NCI-H748 treated with DMSO at 0.1 percent for 48 hours (cell line): ENCODE data around the gene HLF.

Experiments
- DNase-seq: peaks from one replicate; lab custom pipeline; 2025; lab: John Stamatoyannopoulos, UW

Gene HLF

DNA sequence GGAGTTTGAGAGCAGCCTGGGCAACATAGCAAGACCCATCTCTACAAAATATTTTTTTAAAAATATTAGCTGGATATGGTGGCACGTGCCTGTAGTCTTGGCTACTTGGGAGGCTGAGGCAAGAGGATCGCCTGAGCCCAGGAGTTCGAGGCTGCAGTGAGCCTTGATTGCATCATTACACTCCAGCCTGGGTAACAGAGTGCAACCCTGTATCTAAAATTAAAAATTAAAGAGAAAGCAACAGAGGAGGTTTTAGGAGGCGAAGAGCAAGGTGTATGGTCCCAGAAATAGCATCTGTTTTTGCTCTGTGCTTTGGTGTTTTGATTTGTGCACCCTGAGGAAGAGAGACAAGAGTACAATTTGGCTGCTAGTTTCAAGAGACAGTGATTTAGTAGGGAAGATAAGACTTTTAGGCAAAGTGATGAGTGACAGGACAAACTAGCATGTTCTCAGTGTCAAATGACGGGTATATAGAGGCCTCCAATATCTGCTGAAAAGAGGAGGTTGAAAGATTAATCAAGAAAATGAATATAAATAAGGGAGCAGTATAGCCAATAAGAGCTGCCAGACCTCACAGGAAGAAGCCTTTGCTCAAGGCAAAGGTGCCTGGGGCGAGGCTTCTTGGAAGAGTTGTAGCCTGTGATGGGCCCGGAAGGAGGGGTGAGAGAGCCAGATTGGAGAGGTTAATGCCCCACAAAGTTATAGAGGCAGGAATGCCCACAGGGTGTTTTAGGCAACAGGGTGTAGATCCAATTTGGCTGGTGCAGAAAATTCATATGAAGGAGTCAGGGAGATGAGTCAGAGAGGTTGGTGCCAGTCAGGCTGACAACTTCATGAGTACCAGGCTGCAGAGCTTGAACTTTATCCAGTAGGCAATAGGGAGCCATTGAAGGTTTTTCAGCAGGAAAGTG, 11.4 kb downstream of the HLF start:
- no peak for DNase-seq

DNA sequence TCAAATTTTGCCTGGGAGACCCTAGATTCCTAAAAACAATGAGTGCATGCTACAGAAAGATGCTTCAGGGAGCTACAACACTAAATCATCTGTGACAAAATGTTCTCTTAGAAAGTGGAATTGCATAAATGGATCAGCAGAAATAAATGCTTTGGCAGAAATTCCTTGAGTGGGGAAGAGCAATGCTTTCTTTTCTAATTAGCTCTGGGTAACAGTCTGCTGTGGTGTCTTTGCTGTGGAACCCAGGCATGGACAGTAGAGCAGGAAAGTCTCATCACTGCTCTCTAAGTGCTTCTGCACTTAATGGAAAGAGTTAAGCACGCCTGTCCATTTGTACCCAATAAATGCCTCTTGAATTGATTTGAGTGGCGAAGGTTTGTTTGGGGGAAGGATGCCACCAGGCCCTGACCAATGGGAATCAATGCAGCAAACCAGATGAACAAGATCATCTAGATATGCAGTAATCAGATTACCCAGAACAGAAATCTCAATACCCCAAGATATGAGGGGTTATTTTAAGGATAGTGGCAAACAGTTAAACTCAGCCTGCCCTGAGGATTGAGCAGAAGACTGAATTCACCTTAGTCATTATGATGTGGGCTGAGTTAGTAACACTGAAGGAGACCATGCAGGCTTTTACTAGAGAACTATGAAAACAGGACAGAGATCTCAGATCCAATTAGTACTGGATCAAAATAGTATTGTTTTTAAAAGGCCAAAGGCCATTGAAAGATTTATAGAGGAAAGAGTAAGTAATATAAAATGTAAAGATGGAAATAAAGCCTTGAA, 13.6 kb downstream of the HLF start:
- no peak for DNase-seq

DNA sequence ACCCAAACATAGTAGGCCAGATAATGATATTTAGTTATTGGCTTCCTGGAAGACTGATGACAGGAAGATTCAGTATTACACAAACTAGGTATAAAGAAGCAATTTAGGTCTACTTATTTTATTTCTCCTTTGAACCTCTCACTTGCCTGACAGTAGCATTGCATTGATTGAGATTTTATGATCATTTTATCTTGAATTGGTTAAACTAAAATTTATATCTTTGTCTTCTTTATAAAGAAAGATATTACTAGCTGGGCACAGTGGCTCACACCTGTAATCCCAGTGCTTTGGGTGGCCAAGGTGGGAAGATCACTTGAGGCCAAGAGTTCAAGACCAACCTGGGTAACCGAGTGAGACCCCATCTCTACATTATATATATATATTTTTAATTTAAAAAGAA, 14.4 kb downstream of the HLF start:
- DNase-seq, result no peak

DNA sequence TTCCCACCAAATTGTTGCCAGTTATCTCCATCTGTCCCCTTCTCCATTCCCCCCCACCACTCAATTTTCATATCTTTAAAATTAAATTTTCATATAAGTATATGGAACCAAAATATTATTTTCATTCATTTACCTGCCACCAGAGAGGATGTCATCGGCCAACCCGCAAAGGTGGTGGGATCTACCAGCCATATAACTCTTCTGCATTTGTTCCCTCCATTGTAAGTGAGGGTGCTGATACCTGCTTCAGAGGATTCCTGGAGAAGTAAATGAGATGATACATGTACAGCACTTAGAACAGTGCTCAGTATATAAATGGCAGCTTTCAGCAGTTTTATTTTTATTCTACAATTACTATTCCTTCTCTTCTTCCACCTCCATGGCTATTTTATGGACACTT, 15.0 kb downstream of the HLF start:
- no peak for DNase-seq

DNA sequence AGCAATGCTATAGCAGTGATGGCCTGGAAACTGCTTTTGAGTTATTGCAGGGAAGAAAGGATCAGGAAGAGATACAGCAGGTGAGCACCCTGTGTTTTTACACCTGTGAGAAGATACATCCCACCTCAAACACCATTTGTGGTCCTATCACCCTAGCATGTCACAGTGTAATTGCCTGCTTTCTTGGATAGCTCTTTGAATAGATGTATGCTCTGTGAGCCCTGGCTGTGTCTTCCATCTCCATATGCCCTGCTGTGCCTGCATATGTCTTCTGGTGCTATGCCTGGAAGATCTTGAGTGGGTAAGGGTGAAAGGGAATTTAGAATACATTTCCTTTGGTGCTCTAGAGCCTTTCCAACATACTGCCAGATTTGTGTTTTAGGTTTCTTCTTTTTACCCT, 15.5 kb downstream of the HLF start:
- no peak for DNase-seq

DNA sequence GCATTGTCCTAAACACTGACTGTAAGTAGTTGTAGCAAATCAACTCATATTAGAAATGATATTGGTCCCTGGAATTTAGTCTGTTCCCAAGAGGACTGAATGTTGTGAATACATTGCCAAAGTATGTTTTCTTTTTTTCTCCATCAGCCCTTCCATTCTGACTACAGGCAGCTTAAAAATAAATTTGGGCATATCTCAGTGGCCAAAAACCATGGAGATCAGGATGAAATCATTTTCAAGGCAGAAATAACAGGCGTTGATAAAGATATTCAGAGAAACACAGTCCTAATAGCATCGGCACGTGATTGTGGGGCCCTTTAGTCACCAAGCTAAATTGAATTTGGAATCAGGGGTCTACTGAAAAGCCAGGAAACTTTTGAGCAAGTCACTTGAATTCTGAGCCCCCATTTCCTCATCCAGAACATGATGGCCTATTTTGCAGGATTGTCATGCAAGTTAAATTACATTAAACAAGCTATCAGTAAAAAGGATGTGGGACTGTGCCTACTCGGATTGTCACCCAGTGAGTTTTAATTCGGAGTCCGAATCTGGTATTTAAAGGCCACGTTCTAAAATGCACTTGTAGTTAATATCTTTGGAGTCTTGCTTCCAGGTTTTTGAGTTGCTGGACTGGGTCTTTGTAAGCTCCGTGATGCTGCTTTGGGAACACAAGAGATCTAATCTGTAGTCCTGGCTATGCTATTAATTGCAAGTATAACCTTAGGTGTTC, 17.1 kb downstream of the HLF start:
- DNase-seq, result no peak

DNA sequence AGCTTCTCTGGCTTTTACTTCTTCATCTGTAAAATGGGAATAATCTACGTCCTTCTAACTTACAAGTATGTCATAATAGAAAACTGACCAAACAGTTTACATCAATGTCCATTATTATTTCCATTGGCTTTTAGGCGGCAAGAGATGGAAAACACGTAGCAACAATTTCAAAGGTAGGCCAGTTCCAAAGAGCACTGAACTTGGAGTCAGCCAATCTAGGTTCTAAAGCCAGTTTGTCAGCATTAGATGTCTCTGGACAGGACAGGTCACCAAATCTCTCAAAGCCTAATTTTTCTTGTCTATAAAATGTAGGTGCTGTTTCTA, 17.6 kb downstream of the HLF start:
- no peak for DNase-seq

DNA sequence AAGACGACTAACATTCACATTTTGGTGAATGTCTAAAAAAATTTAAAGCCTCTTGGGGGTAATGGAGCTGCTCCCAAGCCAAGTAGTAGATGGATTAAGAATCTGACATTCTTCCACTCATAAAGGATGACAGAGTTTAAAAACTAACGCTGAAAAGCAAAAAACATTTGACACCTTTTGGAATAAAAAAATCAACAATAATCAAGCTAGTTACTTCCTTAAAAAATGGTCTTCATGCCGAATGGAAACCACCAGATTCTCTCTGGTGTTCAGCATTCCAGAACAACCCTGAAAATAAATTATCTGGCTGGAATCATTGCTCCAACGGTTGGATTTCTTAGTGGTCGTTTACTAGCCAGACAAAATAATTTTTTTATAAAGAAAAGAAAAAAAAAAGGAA, 18.0 kb downstream of the HLF start:
- DNase-seq, result no peak

DNA sequence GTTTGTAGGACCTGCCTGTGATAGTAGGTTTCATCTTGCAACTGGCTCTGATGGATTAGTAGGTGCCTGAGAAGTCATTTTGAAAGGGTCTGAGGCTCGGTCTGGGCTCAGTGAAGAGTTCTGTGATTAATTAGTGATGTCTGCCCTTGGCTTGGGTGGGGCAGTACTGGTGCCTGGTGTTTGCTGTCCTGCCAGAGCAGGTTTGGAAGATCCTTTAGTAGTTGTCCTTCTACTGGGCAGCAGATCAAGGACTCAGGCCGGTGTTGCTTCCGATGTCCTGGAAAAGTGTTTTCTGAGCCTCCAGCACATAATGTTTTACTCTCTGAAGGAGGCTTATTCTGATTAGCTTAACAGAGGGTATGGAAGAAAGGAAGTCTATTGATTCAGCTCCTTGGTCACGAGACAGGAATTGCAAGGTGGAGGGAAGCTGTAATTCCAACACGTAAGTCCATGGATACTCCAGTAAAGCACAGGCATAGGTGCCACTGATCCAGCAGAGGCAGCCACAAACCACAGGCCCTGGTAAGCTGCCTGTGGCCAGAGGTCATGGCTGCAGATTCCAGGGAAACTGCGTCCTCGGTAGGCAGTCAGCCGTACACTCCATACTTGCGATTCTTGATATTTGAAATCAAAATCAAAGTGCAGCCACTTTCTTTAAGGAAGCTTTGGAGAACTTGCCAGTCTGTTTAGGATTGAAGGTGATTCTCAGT, 18.7 kb downstream of the HLF start:
- no peak for DNase-seq

DNA sequence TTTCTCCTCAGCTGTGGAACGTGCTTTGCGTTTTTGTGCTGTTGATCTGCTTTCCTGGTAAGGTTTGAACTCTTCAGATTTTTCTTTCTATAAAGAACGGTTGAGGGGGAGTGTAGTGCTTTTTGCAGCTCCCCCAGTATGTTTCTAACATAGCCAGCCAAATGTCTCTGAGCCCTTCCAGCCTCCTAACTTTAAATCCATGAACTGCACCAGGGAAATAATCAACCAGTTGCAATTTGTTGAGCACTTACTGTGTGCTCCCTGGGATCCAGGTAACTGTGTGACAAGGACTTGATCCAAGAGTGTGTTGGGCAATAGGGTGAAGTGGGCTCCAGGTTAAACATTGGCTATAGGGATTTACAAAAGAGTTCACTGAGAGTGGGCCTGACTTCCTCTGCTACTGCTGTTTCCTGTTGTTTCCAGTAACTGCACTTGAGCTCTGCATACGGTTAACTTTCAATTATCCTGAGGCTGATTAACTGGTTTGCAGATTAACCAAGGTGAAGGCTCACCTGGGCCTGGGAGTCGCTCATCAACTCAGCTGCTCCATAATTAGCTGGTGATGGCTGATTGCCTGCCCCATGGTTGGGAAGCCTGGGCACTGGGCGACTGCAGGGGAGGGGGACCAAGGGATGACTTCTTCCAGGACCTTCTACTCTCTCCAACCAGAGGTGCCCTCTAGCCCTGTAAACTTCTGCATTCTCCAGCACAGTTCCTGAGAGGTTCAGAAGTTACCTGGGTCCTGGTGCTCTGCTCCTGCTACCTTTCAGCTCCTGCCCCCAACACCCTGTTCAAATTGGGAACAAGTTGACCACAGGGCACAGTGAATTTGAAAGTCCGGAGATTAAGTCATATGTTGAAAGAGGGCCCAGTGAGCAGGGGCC, 19.5 kb downstream of the HLF start:
- DNase-seq, result no peak

DNA sequence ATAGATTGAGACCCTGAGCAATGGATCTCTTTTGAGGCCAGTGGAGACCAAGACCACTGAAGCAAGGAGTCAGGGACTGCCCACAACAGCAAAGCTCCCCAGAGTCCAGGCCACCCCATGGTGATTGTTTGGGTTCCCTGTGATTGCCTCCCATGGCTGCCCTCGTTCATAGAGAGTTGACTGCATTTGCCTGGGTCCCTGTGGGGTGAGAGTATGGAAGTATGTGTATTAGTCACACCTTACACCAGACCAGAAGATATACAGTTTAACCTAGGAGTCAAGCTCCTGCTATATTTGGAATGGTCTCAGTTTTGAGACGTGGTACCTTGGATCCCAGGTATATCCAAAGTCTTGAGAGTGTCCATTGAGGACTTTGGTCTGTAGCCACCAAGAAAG, 20.2 kb downstream of the HLF start:
- no peak for DNase-seq

DNA sequence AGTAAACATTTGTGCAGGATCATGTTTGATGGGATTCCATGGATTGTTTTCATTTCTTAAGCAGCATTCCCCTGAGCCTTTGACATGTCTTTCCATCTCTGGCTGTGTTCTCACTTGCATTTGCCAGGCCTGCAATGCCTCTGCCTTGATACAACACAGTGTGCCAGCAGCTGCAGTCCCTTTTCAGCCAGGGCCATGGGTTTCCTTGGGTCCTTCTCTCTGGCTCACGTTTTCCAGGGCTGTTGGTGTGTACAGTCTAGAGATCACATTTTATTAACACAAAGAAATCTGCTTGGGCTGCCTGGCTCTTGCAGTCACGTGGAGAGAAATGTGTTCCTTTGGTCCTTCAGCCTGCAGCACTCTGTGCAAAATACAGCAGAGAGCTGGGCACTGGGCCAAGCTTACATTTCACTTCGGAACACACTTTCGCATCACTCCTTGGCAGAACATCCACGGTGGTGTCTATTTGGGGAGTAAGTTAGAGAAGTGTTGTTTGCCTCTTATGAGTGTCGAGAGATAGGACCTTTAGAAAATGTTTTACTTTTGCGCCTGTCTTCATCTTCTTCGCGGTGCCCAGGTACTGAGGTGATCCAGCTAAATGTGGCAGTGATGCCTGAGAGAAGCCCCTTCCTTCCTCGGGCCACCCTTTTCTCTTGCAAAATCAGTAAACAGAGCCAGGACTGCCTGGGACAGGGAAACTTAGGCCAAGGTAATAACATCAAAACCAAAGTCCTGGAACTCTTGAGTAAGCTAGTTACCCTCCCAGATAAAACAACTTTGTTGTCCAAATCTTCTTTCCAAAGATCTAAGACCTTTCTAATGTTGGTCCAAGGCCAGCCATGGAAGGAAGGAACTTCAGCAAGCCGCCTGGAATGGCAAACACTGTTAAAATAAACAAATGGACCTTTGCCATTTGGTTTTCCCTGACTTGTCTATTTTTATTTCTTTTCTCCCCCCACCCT, 20.9 kb downstream of the HLF start:
- DNase-seq, result no peak

DNA sequence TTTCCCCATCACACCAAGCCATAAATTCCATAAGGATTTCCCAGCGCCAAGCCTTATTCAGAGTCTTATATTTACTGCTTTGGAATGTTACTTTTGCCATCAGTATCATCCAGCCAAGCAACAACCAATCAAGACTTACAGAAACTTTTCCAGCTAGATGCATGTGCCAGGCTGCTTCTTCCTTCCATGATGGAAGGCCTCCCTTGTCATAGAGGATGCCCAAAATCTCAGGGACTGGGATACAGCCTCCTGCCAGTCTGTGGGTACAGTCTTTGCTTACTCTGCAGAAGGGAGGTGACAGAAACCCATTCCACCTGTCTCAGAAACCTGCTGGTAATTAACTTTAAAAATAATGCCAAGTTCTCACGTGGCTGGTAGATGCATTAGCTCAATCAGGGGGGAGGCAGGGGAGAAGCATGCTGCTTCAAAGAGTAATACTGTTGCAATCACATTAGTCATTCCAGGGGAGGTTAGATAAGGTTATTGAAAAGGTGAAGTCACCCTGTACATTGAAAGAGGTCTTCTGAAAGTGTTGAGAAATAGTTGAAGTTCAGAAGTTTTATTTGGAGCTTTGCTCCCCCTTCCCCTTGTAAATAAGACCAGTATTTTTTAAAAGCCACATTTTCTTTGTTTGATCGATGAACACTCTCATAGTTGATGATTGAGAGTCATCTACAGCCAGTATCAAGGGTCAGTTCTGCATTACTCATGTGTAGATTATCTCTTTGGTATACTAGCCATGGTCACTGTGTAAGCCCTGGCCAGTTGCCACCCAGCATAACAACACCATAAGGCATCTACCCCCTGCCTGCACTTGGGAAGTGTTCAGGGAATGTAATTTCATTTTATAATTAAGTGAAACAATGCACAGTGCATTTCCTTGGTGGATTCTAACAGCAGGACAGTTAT, 22.2 kb downstream of the HLF start:
- DNase-seq, result no peak

DNA sequence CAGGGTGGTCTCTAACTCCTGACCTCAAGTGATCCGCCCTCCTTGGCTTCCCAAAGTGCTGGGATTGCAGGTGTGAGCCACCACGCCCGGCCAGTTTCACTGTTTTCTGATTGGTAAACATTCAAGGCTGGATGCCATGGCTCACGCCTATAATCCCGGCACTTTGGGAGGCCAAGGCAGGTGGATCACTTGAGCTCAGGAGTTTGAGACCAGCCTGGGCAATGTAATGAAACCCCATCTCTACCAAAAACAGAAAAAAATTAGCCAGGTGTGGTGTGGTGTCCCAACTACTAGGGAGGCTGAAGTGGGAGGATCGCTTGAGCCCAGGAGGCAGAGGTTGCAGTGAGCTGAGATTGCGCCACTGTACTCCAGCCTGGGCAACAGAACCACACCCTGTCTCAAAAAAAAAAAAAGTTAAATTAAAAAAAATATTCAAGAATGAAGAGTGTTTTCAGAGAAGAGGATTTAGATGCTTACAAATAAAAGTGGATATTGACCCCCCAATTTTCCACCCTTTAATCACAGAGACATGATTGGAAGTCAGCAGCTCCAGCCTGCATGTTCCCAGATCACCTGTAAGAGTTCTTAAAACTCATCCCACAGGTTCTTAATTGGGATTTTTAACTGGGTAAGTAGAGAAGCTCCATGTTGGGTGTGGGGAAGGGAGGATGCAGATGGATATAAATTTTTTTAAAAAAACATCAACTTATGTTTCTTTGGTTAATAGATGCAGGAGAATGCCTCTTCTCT, 23.8 kb downstream of the HLF start:
- no peak for DNase-seq

DNA sequence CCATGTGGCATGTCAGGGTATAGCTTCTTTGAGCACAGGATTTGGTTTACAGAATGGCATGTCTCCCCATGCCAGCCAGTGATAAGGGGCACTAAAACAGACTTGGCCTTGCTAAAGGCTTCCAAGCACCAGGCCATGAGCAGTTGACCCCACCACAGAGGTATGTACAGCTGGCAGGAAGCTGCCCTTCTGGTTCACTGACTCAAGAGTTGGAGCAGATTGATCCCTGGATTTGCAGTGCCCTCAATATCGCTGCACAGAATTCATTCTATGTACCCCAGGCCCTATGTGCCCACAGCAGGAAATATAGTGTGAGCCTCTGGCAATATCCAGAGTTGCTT, 24.3 kb downstream of the HLF start:
- DNase-seq, result no peak

DNA sequence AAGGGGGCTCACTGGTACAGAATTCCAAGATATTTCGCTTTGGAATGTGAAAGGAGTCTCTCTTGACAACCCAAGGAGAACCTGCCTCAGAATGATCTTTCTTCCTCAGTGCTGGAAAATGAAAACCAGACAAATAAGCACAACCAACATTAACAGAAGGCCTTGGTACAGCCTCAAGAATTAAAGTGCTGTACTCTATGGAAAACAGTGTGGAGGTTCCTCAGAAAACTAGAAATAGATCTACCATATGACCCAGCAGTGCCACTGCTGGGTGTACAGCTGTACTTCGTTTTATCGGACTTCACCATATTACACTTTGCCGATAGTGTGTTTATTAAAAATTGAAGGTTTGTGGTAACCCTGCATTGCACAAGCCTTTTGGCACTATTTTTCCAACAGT, 25.2 kb downstream of the HLF start:
- DNase-seq, result no peak

DNA sequence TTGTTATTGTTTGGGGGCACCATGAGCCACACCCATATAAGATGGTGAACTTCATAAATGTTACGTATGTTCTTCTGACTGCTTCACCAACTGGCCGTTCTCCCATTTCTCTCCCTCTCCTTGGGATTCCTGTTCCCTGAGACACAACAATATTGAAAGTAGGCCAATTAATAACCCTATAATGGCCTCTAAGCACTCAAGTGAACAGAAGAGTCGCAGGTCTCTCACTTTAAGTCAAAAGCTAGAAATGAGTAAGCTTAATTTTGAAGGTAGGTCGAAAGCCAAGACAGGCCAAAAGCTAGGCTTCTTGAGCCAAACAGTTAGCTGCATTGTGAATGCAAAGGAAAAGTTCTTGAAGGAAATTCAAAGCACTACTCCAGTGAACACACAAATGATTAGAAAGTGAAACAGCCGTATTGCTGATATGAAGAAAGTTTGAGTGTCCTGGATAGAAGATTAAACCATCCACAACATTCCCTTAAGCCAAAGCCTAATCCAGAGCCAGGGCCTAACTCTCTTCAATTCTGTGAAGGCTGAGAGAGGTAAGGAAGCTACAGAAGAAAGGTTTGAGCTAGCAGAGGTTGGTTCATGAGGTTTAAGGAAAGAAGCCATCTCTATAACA, 25.8 kb downstream of the HLF start:
- no peak for DNase-seq

DNA sequence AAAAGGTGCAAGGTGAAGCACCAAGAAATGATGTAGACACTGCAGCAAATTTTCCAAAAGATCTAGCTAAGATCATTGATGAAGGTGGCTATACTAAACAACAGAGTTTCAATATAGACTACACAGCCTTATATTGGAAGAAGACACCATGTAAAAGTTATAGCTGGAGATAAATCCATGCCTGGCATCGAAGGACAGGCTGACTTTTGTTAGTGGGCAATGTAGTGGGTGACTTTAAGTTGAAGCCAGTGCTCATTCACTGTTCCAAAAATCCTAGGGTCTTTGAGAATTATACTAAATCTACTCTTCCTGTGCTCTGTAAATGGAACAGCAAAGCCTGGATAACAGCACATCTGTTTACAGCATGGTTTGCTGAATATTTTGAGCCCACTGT, 26.4 kb downstream of the HLF start:
- DNase-seq, result no peak
